ENCODE data around the gene VPS25. TPM values are rescaled to one million over a fixed set of nuclear protein-coding genes. Genes with fewer than 3 reads are reported as not detected.
"Not testable (repeated sequence)": the region's sequence is repeated elsewhere in the genome, so short reads cannot be mapped to it uniquely, and the experiment has no call there.

Gene VPS25
- total RNA-seq, 1 donor from 2014 or later, result 90.1 TPM

DNA sequence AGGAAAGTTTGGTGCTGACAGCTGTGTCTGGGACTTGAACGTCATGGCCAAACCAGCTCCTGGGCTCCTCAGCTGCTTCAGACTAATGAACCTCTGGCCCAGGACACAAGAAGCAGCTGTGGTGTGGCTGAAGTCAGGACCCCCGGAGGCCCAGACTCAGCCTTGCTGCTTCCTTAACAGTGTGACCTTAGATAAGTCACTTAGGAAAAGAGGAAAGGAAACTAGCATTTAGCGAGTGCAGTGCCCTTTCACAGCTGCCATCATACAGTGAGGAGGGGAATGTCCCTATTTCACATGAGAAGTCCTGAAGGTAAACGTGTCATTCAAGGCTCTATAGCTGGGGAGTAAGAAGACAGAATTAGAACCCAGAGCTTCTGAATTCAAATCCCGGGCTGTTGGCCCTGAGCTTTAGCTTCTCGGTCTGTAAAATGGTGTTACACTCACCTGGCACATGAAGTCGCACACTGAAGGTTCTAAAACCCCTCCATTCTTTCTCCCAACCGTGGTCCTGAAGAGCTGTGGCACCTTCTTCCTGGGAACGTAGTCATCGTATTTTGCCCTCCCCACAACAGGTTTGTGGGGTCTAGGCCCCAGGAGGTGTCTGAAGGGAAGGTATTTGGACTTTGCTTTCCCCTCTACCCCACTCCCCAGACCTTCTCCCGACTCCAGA is 13.1 kb upstream of the VPS25 start:
- TF ChIP-seq, protein P1, sequence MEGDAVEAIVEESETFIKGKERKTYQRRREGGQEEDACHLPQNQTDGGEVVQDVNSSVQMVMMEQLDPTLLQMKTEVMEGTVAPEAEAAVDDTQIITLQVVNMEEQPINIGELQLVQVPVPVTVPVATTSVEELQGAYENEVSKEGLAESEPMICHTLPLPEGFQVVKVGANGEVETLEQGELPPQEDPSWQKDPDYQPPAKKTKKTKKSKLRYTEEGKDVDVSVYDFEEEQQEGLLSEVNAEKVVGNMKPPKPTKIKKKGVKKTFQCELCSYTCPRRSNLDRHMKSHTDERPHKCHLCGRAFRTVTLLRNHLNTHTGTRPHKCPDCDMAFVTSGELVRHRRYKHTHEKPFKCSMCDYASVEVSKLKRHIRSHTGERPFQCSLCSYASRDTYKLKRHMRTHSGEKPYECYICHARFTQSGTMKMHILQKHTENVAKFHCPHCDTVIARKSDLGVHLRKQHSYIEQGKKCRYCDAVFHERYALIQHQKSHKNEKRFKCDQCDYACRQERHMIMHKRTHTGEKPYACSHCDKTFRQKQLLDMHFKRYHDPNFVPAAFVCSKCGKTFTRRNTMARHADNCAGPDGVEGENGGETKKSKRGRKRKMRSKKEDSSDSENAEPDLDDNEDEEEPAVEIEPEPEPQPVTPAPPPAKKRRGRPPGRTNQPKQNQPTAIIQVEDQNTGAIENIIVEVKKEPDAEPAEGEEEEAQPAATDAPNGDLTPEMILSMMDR (conservative IDR thresholded peaks at IDR 0.05; ENCODE audit: low read depth, low read length), result no peak
- H3K4me3 ChIP-seq (ENCODE audit: low read depth, low read length), result no peak overlapping the region
- no peak for DNase-seq (ENCODE audit: low read depth)

DNA sequence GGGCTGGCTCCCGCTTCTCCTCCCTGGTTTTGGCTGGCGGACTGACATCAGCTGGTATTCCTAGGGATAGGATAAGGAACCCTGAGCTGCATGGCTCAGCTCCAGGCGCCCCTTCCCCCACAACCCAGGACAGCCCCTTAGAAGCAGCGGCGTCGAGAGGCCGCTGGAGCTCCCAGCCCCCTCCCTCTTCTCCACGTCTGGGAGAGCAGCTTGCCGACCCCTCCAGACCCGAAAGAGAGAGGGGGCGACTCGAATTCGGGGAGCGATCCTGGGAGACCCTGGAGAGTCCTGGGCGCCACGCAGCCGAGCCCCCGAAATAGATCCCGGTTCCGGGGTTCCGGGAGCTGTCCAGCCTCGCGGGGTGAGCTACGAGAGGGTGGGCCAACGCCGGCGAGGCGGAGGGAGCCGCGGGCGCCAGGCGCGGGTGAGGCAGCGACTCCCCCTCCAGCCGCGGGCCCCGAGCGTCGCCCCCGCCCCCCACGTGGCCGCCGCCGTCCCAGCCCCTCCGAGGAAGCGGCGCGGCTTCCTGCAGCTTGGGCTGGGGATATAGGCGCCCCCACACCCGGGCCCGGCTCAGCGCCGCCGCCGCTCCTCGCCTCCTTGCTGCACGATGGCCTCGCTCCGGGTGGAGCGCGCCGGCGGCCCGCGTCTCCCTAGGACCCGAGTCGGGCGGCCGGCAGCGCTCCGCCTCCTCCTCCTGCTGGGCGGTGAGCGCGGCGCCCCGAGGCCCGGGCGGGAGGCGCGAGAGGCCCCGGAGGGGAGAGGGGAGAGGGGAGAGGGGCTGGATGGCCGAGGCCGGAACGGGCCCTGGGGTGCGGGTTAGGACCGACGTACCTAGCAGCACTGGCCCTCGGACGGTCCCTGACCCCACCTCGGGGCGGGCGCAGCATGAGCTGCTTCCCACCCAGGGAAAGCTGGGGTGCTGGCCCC is 12.3 kb upstream of the VPS25 start, which contains the start of gene RAMP2:
TSS of gene RAMP2 (plus strand) at position 576 of the 930 bp plus-strand sequence. CDS start at position 611, 35 bp downstream.
- TF ChIP-seq, protein P1 (conservative IDR thresholded peaks at IDR 0.05; ENCODE audit: low read depth, low read length), result no peak
- no peak for DNase-seq (ENCODE audit: low read depth)

DNA sequence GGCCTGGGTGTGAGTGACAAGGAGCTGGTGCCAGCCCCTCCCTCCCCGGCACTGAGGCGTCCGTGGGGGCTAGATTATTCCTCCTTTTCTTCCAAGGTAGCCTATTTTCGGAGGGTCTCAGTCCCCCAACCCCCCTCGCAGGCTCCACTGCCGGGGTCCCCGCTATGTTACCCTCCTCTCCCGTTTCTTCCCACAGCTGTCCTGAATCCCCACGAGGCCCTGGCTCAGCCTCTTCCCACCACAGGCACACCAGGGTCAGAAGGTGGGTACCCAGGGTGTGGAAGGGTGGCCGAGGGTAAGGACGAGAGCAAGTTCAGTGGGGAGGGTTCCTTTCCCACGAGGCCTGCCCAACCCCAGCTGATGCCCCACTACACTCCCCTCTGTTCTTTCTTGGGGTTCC is 11.6 kb upstream of the VPS25 start:
- no peak for DNase-seq (ENCODE audit: low read depth)
- H3K4me3 ChIP-seq (ENCODE audit: low read depth, low read length), result peak overlapping the region; percentile 42
- TF ChIP-seq, protein P1 (conservative IDR thresholded peaks at IDR 0.05; ENCODE audit: low read depth, low read length), result no peak

More for the DNA sequence above, 12.3 kb upstream of the VPS25 start, which contains the start of gene RAMP2:
- H3K4me3 ChIP-seq (ENCODE audit: low read depth, low read length), result peak within 1 kb of the TSS; percentile 42

DNA sequence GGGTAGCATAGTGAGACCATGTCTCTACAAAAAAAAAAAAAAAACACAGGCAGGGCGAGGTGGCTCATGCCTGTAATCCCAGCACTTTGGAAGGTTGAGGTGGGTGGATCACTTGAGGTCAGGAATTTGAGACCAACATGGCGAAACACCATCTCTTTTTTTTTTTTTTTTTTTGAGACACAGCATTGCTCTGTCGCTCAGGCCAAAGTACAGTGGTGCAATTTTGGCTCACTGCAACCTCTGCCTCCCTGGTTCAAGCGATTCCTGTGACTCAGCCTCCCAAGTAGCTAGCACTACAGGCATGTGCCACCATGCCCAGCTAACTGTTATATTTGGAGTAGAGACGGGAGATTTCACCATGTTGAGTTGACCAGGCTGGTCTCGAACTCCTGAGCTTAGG is 7.1 kb upstream of the VPS25 start:
- no peak overlapping the region for H3K4me3 ChIP-seq (ENCODE audit: low read depth, low read length)
- DNase-seq (ENCODE audit: low read depth), result no peak
- TF ChIP-seq, protein P1 (conservative IDR thresholded peaks at IDR 0.05; ENCODE audit: low read depth, low read length), result no peak

DNA sequence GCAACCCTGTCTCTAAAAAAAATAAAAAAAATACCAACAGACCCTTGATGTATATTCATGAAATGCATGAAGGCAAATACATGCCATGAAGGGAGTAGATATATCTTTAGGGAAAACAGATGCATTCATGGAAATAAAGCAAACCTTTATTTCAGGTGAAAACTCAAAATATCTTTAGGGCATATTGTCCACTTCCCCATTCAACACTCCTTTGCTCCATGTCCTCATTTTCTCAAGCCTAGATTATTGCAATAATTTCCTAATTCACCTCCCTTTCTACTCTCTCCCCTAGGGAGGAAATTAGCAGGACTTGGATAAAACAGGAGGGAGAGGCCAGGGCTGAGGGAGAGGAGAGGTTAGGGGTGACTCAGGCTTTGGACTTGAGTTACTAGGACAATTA is 5.7 kb upstream of the VPS25 start:
- no peak for DNase-seq (ENCODE audit: low read depth)
- TF ChIP-seq, protein P1 (conservative IDR thresholded peaks at IDR 0.05; ENCODE audit: low read depth, low read length), result no peak
- H3K4me3 ChIP-seq (ENCODE audit: low read depth, low read length), result no peak overlapping the region

DNA sequence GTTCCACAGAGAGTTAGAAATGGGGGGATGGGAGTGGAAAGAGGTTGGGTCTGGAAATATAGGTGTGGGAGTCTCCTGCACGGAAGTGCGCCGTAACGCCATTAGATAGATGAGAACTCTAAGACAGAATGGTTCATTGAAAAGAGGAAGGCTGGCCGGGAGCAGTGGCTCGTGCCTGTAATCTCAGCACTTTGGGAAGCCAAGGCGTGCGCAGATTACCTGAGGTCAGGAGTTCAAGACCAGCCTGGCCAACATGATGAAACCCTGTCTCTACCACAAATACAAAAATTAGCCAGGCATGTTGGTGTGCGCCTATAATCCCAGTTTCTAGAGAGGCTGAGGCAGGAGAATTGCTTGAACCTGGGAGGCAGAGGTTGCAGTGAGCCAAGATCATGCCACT is 5.2 kb upstream of the VPS25 start:
- not testable (repeated sequence) for DNase-seq (ENCODE audit: low read depth); H3K4me3 ChIP-seq (ENCODE audit: low read depth, low read length)

DNA sequence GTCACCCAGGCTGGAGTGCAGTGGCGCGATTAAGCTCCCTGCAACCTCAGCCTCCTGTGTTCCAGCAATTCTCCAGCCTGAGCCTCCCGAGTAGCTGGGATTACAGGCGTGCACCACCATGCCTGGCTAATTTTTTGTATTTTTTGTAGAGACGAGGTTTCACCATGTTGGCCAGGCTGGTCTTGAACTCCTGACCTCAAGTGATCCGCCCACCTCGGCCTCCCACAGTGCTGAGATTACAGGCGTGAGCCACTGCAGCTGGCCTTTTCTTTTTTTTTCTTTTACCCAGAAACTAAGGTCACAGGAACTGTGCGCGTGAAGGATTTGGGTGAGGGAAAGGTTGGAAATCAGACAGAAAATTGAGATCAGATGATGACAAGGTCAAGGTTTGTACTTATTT is 3.3 kb upstream of the VPS25 start:
- not testable (repeated sequence) for H3K4me3 ChIP-seq (ENCODE audit: low read depth, low read length); DNase-seq (ENCODE audit: low read depth)
